HG03025 (cell line): ENCODE measurements around the gene FLNC.

ENCODE experiments used
- ATAC-seq: cut with Tn5 transposase; IDR thresholded peaks from one replicate; pipeline ENCODE4 v1.9.1; 2021; ENCODE audit warnings: mild to moderate bottlenecking, moderate library complexity; ENCODE audit not compliant: unreplicated experiment, low FRiP score

The FLNC gene

GRCh38 chr7:128831178-128831993, 1.2 kb downstream of the FLNC start:
- no peak for ATAC-seq

GRCh38 chr7:128831994-128832879, 2.0 kb downstream of the FLNC start:
- no peak for ATAC-seq

- no peak for ATAC-seq
These were observed 2.6 kb downstream of the FLNC start for GRCh38 chr7:128832880-128833147.

DNA sequence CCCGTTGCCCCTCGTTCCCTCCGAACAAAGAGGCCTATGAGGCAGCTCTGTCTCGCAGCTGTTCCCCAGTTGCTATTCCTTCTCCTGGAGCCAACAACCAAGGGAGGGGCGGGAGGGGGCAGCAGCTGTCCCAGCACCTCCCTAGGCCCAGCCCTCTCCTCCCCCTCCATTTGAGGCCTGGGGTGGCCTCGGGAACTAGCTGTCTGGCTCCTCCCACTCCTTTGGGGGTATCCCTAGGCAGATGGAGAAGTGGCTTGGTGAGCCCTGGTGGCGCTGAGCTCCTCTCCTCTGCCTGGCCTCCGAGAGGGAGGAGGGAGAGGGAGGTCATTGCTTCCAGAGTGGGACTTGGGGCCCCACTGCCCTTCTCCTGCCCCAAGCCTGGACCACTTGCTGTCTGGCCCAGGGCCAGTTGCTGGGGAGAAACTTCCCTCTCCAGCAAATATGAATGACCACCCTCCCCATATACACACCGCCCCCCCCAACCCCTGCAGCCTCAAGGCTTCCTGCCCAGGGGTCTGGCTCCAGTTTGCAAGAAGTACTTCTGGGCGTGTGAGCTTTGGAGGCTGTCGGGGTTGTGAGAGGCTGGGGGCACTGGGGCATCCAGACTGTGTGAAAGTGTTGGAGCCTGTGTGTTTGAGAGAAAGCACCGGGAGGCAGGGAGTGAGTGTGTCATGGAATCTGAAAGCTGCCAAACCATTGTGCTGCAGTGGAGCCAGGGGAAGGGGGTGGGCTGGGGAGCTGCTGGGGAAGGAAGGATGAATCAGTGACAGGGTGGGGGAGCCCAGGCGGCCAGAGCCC, 3.1 kb downstream of the FLNC start:
- ATAC-seq: no peak

GRCh38 chr7:128833946-128834325, 3.7 kb downstream of the FLNC start:
- no peak for ATAC-seq

DNA sequence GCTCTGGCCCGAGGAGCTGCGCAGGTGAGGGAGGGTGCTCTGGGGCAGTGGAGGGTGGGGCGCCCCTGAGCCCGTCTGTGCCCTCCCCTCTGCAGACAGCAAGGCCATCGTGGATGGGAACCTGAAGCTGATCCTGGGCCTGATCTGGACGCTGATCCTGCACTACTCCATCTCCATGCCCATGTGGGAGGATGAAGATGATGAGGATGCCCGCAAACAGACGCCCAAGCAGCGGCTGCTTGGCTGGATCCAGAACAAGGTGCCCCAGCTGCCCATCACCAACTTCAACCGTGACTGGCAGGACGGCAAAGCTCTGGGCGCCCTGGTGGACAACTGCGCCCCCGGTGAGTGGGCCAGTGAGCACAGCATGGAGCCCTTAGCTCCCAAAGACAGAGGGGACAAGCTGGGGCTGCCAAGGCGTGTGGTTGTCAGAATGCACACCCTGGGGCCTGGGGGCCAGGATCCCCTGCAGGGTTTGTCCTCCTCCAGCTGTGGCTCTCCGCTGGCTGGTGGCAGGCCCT, 5.1 kb downstream of the FLNC start:
- no peak for ATAC-seq

- ATAC-seq: no peak
These were observed 5.8 kb downstream of the FLNC start for GRCh38 chr7:128835790-128836641.

DNA sequence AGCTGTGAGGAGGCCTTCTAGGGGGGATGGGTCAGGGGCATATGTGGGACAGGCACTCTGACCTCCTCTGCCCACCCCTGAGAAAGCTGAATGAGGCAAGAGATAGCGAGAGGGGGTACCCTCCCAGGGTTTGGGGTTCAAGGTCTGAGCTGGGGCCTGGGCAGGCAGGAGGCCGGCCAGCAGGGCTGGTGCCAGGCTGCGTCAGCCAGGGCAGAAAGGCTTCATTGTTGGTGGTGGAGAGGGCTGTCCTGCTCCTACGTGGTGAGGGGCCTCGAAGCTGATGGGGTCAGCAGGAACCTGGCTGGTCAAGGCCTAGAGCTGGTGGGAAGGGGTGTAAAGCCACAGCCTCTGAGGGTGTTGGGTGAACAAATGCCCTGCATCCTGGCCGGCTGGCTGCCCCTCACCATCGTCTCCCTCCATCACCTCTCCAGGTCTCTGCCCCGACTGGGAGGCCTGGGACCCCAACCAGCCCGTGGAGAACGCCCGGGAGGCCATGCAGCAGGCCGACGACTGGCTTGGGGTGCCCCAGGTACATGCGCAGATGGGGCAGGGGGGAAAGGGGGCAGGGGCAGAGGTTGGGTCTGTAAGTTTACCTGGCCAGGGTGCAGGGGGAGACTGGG, 6.6 kb downstream of the FLNC start:
- ATAC-seq: no peak

- no peak for ATAC-seq
These were observed 7.3 kb downstream of the FLNC start for GRCh38 chr7:128837521-128837921.

- no peak for ATAC-seq
These were observed 8.0 kb downstream of the FLNC start for GRCh38 chr7:128838109-128838779.

- ATAC-seq: no peak
These were observed 8.9 kb downstream of the FLNC start for GRCh38 chr7:128838981-128839731.

DNA sequence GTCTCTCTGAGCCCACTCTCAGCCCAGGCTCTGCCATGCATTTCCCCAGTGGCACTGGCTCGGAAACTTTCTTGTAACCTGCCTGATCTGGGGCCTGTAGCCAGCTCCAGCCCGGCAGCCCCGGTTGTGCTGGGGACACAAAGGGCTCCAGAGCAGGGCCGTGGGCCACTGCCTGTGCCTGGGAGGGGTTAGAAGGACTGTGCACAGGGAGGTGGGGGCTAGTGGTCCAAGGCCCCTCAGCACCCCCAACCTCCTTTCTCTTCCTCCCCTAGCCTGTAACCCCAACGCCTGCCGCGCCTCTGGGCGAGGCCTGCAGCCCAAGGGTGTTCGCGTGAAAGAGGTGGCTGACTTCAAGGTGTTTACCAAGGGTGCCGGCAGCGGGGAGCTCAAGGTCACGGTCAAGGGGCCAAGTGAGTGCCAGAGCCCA, 9.6 kb downstream of the FLNC start:
- no peak for ATAC-seq

DNA sequence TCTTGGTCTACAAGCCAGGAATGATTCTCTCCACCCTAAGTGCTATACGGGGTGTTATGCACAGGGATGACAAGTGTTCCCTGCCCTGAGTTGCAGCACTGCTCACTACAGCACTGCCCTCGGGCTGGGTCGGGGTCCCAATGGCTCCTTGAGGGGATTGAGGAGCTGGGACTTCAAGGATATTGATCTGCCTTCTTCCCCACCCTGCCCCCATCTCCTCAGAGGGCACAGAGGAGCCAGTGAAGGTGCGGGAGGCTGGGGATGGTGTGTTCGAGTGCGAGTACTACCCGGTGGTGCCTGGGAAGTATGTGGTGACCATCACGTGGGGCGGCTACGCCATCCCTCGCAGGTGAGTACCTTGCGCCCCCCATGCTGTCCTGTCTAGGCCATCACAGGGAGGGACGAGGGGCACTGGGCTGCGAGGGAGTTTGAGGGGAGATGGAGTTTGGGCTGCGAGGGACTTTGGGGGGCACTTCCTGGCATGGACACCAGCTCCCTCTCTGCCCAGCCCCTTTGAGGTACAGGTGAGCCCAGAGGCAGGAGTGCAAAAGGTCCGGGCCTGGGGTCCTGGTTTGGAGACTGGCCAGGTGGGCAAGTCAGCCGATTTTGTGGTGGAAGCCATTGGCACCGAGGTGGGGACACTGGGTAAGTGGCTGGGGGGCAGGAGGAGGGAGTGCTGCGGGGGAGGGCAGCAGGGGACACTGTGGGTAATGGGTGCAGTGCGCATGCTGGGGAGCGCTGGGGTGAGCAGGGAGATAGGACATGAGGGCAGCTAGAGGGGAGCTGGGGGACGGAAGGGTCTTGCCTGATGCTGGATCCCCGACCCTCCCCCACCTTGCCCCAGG, 10.3 kb downstream of the FLNC start:
- no peak for ATAC-seq

GRCh38 chr7:128841171-128841690, 11.0 kb downstream of the FLNC start:
- no peak for ATAC-seq

DNA sequence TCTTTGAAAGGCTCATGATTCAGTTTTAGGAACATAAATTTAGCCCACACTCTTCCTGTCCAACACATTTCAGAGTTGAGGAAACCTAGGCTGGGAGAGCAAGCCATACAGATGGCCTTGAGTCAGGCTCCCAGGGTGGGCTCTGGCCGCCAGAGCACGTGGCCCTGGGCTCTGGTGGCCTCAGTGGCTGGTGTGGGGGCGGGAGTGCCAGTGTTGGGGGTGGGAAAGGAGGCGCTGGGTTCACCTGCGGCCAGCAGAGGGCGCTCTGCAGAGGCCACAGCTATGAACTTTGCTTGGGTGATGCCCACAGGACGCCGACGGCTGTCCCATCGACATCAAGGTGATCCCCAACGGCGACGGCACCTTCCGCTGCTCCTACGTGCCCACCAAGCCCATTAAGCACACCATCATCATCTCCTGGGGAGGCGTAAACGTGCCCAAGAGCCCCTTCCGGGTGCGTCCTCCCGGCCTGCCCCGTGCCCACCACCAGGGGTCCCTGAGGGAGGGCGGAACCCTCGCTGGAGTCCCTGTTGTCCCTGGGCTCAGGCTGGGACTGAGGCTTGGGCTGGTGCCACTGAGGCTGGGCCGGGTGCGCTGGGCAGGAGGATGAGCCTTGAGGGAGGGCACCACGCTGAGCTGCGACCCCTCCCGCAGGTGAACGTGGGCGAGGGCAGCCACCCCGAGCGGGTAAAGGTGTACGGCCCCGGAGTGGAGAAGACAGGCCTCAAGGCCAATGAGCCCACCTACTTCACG, 11.9 kb downstream of the FLNC start:
- ATAC-seq: no peak
